ENCODE results near the gene PSMF1. TPM values are rescaled to one million over a fixed set of nuclear protein-coding genes. Genes with fewer than 3 reads are reported as not detected.

Gene PSMF1
- total and polyA plus RNA-seq, 2 of the 4 experiments (the other 2 are of a cell fraction): 93.6 to 109 TPM

GRCh38 chr20:1150968-1151367, 32.6 kb downstream of the PSMF1 start:
- Histone ChIP-seq H3K56ac (ENCODE audit: extremely low read depth, insufficient read depth, low read length) (no peak overlapping the region), H4K8ac (ENCODE audit: low read depth in 2 of 2, low read length in 2 of 2) (no peak overlapping the region), H4K91ac (ENCODE audit: insufficient read depth, low read depth, low read length) (no peak overlapping the region), H4K5ac (ENCODE audit: low read depth, low read length) (no peak overlapping the region), H2BK20ac (ENCODE audit: low read depth, low read length) (no peak overlapping the region), H3K4me2 (ENCODE audit: low read depth, low read length) (no peak overlapping the region), H3K23ac (ENCODE audit: low read depth, low read length) (no peak overlapping the region), H3K79me1 (ENCODE audit: low read depth in 1 of 2, low read length in 2 of 2) (peaks cover 23 to 31% of the 10 kb centered on the region in 2 experiments), H2AK5ac (ENCODE audit: low read depth, low read length) (no peak overlapping the region), H2BK5ac (ENCODE audit: low read depth, low read length, poor library complexity, severe bottlenecking) (no peak overlapping the region), H2AK9ac (replicated peaks; ENCODE audit: low read depth, low read length, poor library complexity) (no peak overlapping the region), H3K27me3 (ENCODE audit: control insufficient read depth, insufficient read depth, low read length) (no peaks in the 10 kb centered on the region), H2AFZ (replicated peaks; ENCODE audit: low read length, poor library complexity) (no peak overlapping the region), H3K4ac (ENCODE audit: low read depth, low read length) (no peak overlapping the region), H2BK120ac (ENCODE audit: low read depth, low read length) (no peak overlapping the region), H4K20me1 (ENCODE audit: insufficient read depth, low read length) (peaks cover 5% of the 10 kb centered on the region), H3K14ac (replicated peaks; ENCODE audit: low read depth, low read length) (no peak overlapping the region), H3K27ac (ENCODE audit: insufficient read depth, low read length) (no peak overlapping the region), H3K9me3 (ENCODE audit: control insufficient read depth, insufficient read depth, low read length) (no peaks in the 10 kb centered on the region), H2BK15ac (ENCODE audit: low read depth, low read length) (no peak overlapping the region), H3K9me1 (ENCODE audit: insufficient read depth, low read length) (peaks cover 10% of the 10 kb centered on the region; the same call in 1 of the 2 replicates), H3K9ac (ENCODE audit: low read depth, low read length) (no peak overlapping the region), H3K4me1 (ENCODE audit: control insufficient read depth, insufficient read depth, low read length) (no peaks in the 10 kb centered on the region), H3K4me3 (ENCODE audit: insufficient read depth, low read depth, low read length) (no peak overlapping the region), H3K36me3 (ENCODE audit: control insufficient read depth, insufficient read depth, low read length) (peaks cover 24% of the 10 kb centered on the region), H3K18ac (ENCODE audit: low read depth, low read length) (no peak overlapping the region)
- DNase-seq (no peak), ATAC-seq (ENCODE audit: low read depth) (no peak)
- POLR2A ChIA-PET (ENCODE audit: unreplicated experiment): no interaction called here
- BruUV-seq (replicated peaks): no TSS peak
- TF ChIP-seq MAFK (IDR thresholded peaks at IDR 0.05; ENCODE audit: low read depth, low read length) (no peak), ELK1 (IDR thresholded peaks at IDR 0.05; ENCODE audit: borderline replicate concordance, low read depth, low read length) (no peak), FOS (IDR thresholded peaks at IDR 0.05; ENCODE audit: low read depth, low read length) (no peak), CTCF (conservative IDR thresholded peaks at IDR 0.05; ENCODE audit: low read depth, low read length) (no peak), CHD1 (IDR thresholded peaks at IDR 0.05; ENCODE audit: low read depth, low read length) (no peak), RCOR1 (IDR thresholded peaks at IDR 0.05; ENCODE audit: insufficient replicate concordance, low read length) (no peak), NFE2L2 (IDR thresholded peaks at IDR 0.05; ENCODE audit: low read depth, low read length) (no peak), USF2 (IDR thresholded peaks at IDR 0.05; ENCODE audit: low read depth, low read length) (no peak)
- WGBS, 2 experiments (ENCODE audit: extremely low coverage in 2 of 2, insufficient read length in 1 of 2): no CpG with 5 or more reads among the region's 1 CpG
- CTCF ChIA-PET: interaction anchor here (1.0 kb wide), 1 partner anchor 34 kb away, joined by 3 read pairs; no protein-coding TSS in a partner anchor
- dilution Hi-C loops (cut with HindIII; ENCODE audit: low sequenced_read_pairs, unreplicated experiment) (no loop called here), in situ Hi-C loops (cut with MboI; ENCODE audit: low sequenced_read_pairs) (no loop called here), intact Hi-C loops (cut with micrococcal nuclease) (no loop called here)

All from IMR-90 (cell line).